Loucy (cell line): ENCODE data around the gene TMPRSS6.

Experiments used
- H2AFZ ChIP-seq: fragments of 200-600 bp; sonication (generic); 2 replicates; pipeline ENCODE4 v1.6.0; 2016; ENCODE audit warnings: antibody characterized with exemption, mild to moderate bottlenecking, low read length, moderate library complexity
- H3F3A ChIP-seq: fragments of 200-600 bp; 2 replicates; pipeline ENCODE4 v1.6.0; 2016; ENCODE audit warnings: antibody characterized with exemption, low read depth, mild to moderate bottlenecking
- H3K27me3 ChIP-seq: fragments of 200-600 bp; sonication (generic); 2 replicates; pipeline ENCODE4 v1.6.1; 2014; ENCODE audit warnings: low read length, mild to moderate bottlenecking; ENCODE audit not compliant: insufficient read depth, poor library complexity, severe bottlenecking
- H3K36me3 ChIP-seq: fragments of 200-600 bp; sonication (generic); 2 replicates; pipeline ENCODE4 v1.6.1; 2016; ENCODE audit warnings: low read length; ENCODE audit not compliant: insufficient read depth
- H3K4me1 ChIP-seq: fragments of 200-600 bp; sonication (generic); 2 replicates; pipeline ENCODE4 v1.5.1; 2014; ENCODE audit warnings: low read length, mild to moderate bottlenecking; ENCODE audit not compliant: insufficient read depth, poor library complexity, severe bottlenecking
- H3K4me2 ChIP-seq: fragments of 200-600 bp; sonication (generic); 2 replicates; pipeline ENCODE4 v1.6.0; 2014; ENCODE audit warnings: antibody characterized with exemption, low read length, low read depth, mild to moderate bottlenecking; ENCODE audit not compliant: poor library complexity, severe bottlenecking
- H3K4me3 ChIP-seq: fragments of 200-600 bp; sonication (generic); 2 replicates; pipeline ENCODE4 v1.5.1; 2014; ENCODE audit warnings: low read length, mild to moderate bottlenecking, mixed read lengths; ENCODE audit not compliant: poor library complexity, severe bottlenecking
- H3K79me2 ChIP-seq: fragments of 200-600 bp; sonication (generic); 2 replicates; pipeline ENCODE4 v1.6.1; 2014; ENCODE audit warnings: low read length; ENCODE audit not compliant: insufficient read depth
- H3K9ac ChIP-seq: fragments of 200-600 bp; sonication (generic); 2 replicates; pipeline ENCODE4 v1.6.0; 2014; ENCODE audit warnings: mild to moderate bottlenecking, low read depth, low read length, moderate library complexity; ENCODE audit not compliant: poor library complexity, severe bottlenecking
- H3K9me2 ChIP-seq: fragments of 200-600 bp; sonication (generic); replicated peaks from 2 replicates; pipeline ENCODE4 v1.6.1; 2016; ENCODE audit warnings: low read depth, low read length, mixed read lengths
- H3K9me3 ChIP-seq: fragments of 200-600 bp; sonication (generic); 2 replicates; pipeline ENCODE4 v1.6.1; 2014; ENCODE audit warnings: mild to moderate bottlenecking, antibody characterized with exemption, low read length, low read depth; ENCODE audit not compliant: insufficient read depth
- H4K20me1 ChIP-seq: fragments of 200-600 bp; sonication (generic); 2 replicates; pipeline ENCODE4 v1.6.0; 2014; ENCODE audit warnings: antibody characterized with exemption, low read length, mild to moderate bottlenecking; ENCODE audit not compliant: insufficient read depth, poor library complexity, severe bottlenecking
- EZH2phosphoT487 ChIP-seq: fragments of 200-600 bp; IDR thresholded peaks from 2 replicates; pipeline ENCODE4 v1.6.1; 2018; ENCODE audit warnings: antibody characterized with exemption, mild to moderate bottlenecking, moderate library complexity, borderline replicate concordance
- TF ChIP-seq, protein P1 (sequence below): fragments of 200-600 bp; sonication (generic); conservative IDR thresholded peaks from 2 replicates; pipeline ENCODE4 v1.5.1; 2014; ENCODE audit warnings: mild to moderate bottlenecking, antibody characterized with exemption, low read length

The TMPRSS6 gene

DNA sequence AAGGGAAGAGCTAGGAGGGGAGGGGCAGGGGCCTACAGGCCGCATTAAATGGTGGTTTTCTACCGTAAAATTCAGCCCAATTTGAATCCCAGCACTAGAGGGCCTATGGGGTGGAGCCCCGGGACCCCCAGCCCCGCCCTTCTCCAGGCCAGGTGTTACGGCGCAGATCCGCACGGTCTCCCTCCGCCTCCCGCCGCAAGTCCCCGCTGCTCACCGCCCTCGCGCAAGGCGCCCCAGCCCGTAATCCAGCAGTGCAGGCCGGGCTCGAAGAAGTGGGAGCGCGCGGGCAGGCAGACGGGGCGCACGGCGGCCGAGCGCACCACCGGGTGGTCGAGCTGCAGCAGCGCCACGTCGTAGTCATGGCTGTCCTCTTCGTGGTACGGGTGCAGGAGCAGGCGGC, 40.7 kb downstream of the TMPRSS6 start:
- no peak overlapping the region for H3K4me3 ChIP-seq
- TF ChIP-seq, protein P1, sequence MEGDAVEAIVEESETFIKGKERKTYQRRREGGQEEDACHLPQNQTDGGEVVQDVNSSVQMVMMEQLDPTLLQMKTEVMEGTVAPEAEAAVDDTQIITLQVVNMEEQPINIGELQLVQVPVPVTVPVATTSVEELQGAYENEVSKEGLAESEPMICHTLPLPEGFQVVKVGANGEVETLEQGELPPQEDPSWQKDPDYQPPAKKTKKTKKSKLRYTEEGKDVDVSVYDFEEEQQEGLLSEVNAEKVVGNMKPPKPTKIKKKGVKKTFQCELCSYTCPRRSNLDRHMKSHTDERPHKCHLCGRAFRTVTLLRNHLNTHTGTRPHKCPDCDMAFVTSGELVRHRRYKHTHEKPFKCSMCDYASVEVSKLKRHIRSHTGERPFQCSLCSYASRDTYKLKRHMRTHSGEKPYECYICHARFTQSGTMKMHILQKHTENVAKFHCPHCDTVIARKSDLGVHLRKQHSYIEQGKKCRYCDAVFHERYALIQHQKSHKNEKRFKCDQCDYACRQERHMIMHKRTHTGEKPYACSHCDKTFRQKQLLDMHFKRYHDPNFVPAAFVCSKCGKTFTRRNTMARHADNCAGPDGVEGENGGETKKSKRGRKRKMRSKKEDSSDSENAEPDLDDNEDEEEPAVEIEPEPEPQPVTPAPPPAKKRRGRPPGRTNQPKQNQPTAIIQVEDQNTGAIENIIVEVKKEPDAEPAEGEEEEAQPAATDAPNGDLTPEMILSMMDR, result no peak
- TF ChIP-seq EZH2phosphoT487, result no peak
- H2AFZ ChIP-seq, result no peak overlapping the region
- H3K79me2 ChIP-seq, result no peaks in the 10 kb centered on the region
- H3K36me3 ChIP-seq, result no peaks in the 10 kb centered on the region
- H3K9me3 ChIP-seq, result no peaks in the 10 kb centered on the region
- H3K9me2 ChIP-seq, result no peaks in the 10 kb centered on the region
- no peaks in the 10 kb centered on the region for H3F3A ChIP-seq
- no peaks in the 10 kb centered on the region for H3K27me3 ChIP-seq
- no peaks in the 10 kb centered on the region for H4K20me1 ChIP-seq
- H3K4me2 ChIP-seq, result no peak overlapping the region
- no peaks in the 10 kb centered on the region for H3K4me1 ChIP-seq
- H3K9ac ChIP-seq, result no peak overlapping the region

DNA sequence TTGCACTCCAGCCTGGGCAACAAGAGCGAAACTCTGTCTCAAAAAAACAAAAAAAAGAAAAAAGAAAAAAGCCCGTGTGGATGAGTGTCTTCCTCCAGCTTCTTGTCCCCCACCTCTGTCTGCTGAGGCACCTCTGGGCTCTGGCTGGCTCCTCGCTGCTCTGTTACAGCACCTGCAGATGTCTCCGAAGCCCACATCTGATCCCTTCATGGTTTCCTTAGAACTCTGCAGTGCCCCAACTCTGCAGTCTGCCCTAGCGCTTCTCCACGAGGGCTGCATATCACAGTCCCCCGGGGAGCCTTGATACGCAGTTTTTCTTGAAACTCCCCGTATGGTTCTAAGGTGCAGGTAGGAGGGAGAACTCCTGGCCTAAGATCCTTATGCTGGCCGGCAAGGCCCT, 42.1 kb downstream of the TMPRSS6 start:
- Histone ChIP-seq H3K9ac (no peak overlapping the region), H3F3A (no peaks in the 10 kb centered on the region), H3K4me1 (no peaks in the 10 kb centered on the region), H3K36me3 (no peaks in the 10 kb centered on the region), H3K27me3 (no peaks in the 10 kb centered on the region), H3K4me3 (no peak overlapping the region), H3K9me3 (no peaks in the 10 kb centered on the region), H3K9me2 (no peaks in the 10 kb centered on the region), H3K79me2 (no peaks in the 10 kb centered on the region), H2AFZ (no peak overlapping the region), H3K4me2 (no peak overlapping the region), H4K20me1 (no peaks in the 10 kb centered on the region)
- TF ChIP-seq EZH2phosphoT487, result no peak
- TF ChIP-seq, protein P1, result no peak

DNA sequence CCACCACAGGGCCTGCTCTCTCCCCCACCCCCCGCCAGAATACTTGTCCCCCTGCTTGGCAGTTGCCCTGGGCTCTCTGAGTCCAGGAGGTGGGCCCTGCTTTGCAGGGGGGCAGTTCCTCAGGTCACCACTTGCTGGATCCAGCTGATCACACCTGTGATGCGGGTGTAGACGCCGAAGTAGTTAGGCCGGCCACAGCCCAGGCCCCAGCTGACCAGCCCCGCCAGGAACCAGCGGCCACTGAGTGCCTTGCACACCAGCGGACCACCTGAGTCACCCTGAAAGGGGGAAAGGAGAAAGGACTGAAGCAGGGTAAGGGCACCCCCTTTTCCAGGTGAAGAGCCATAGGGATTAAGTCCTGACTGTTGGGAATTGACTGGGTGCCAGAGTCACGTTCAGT, 43.6 kb downstream of the TMPRSS6 start:
- Histone ChIP-seq H3K4me3 (no peak overlapping the region), H3K9me2 (no peaks in the 10 kb centered on the region), H3K4me2 (no peak overlapping the region), H3K9me3 (no peaks in the 10 kb centered on the region), H2AFZ (no peak overlapping the region), H3K27me3 (no peaks in the 10 kb centered on the region), H3K9ac (no peak overlapping the region), H3K4me1 (no peaks in the 10 kb centered on the region), H4K20me1 (no peaks in the 10 kb centered on the region), H3F3A (no peaks in the 10 kb centered on the region), H3K36me3 (no peaks in the 10 kb centered on the region), H3K79me2 (no peaks in the 10 kb centered on the region)
- TF ChIP-seq, protein P1, result no peak
- TF ChIP-seq EZH2phosphoT487, result no peak
